ENCODE results near the gene TSPAN3. TPM values are rescaled to one million over a fixed set of nuclear protein-coding genes. Genes with fewer than 3 reads are reported as not detected.

Gene TSPAN3
- total and polyA plus RNA-seq, 2 donors (not counting 1 experiment from before 2014, with no cell fraction given): 109 to 130 TPM

GRCh38 chr15:77014132-77015081 is 56.5 kb downstream of the TSPAN3 start:
- Mint-ChIP-seq H3K27ac (peak overlapping the region; percentile 81), H3K27me3 (no peaks in the 10 kb centered on the region), H3K9me3 (ENCODE audit: insufficient read depth) (no peaks in the 10 kb centered on the region), H3K4me1 (peaks cover 63% of the 10 kb centered on the region), H3K4me3 (peak overlapping the region; percentile 48)
- peak overlapping the region; percentile 62 for H3K4me2 ChIP-seq (replicated peaks; ENCODE audit: low read depth, low read length, poor library complexity, severe bottlenecking)
- 42% methylated on average over 21 of the region's 23 CpGs for WGBS (ENCODE audit: insufficient coverage)
- no peaks in the 10 kb centered on the region for H3K27me3 ChIP-seq (replicated peaks in 1 of 4; ENCODE audit: control extremely low read depth in 1 of 4, control insufficient read depth in 3 of 4, insufficient read depth in 4 of 4, low read length in 3 of 4)
- intact Hi-C loops (cut with micrococcal nuclease): loop anchor here (1.0 kb wide), 1 partner anchor 11 kb away; no protein-coding TSS in a partner anchor
- ChIA-PET CTCF (interaction anchor here (1.3 to 1.7 kb wide), 4 partner anchors 8 to 529 kb away, joined by 3 to 12 read pairs (median 6); partner anchors contain the start of gene PSTPIP1), POLR2A (interaction anchor here (1.3 to 1.5 kb wide), 2 partner anchors 17 to 19 kb away, joined by 3 read pairs; partner anchors contain the start of gene PSTPIP1)
- ATAC-seq (ENCODE audit: low read depth) (peak; percentile 78), DNase-seq (peak; percentile 69)
- no peak overlapping the region for H2AFZ ChIP-seq (ENCODE audit: insufficient read depth, low read depth, low read length, poor library complexity, severe bottlenecking)
- H3K9me3 ChIP-seq (ENCODE audit: control extremely low read depth in 1 of 3, control insufficient read depth in 2 of 3, insufficient read depth in 1 of 3, low read length in 2 of 3): no peaks in the 10 kb centered on the region
- H3K79me2 ChIP-seq (ENCODE audit: control insufficient read depth, insufficient read depth, low read length): peaks cover 74% of the 10 kb centered on the region
- H3K4me1 ChIP-seq (ENCODE audit: control insufficient read depth in 2 of 2, insufficient read depth in 2 of 2, low read length in 2 of 2): peaks cover 51 to 84% of the 10 kb centered on the region in 2 donors
- peak overlapping the region; percentile 16 to 47 for H3K27ac ChIP-seq (ENCODE audit: low read length in 2 of 2)
- H3K9ac ChIP-seq (ENCODE audit: low read length): peak overlapping the region; percentile 20
- H4K20me1 ChIP-seq (ENCODE audit: control insufficient read depth, insufficient read depth, low read length, poor library complexity, severe bottlenecking): peaks cover 86% of the 10 kb centered on the region
- H3K36me3 ChIP-seq (replicated peaks in 1 of 2; ENCODE audit: control extremely low read depth in 1 of 2, control insufficient read depth in 1 of 2, extremely low read depth in 1 of 2, insufficient read depth in 2 of 2, low read length in 1 of 2): peaks cover 0 to 36% of the 10 kb centered on the region in 2 experiments
- H3K4me3 ChIP-seq (ENCODE audit: control extremely low read depth in 1 of 5, extremely low read depth in 1 of 5, insufficient read depth in 1 of 5, low read depth in 2 of 5, low read length in 4 of 5): no peak overlapping the region
- TF ChIP-seq, protein P1, sequence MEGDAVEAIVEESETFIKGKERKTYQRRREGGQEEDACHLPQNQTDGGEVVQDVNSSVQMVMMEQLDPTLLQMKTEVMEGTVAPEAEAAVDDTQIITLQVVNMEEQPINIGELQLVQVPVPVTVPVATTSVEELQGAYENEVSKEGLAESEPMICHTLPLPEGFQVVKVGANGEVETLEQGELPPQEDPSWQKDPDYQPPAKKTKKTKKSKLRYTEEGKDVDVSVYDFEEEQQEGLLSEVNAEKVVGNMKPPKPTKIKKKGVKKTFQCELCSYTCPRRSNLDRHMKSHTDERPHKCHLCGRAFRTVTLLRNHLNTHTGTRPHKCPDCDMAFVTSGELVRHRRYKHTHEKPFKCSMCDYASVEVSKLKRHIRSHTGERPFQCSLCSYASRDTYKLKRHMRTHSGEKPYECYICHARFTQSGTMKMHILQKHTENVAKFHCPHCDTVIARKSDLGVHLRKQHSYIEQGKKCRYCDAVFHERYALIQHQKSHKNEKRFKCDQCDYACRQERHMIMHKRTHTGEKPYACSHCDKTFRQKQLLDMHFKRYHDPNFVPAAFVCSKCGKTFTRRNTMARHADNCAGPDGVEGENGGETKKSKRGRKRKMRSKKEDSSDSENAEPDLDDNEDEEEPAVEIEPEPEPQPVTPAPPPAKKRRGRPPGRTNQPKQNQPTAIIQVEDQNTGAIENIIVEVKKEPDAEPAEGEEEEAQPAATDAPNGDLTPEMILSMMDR (IDR thresholded peaks at IDR 0.05): no peak
- TF ChIP-seq EZH2 (IDR thresholded peaks at IDR 0.05; ENCODE audit: borderline replicate concordance, insufficient read depth, low read depth, low read length, poor library complexity, severe bottlenecking): no peak

Data from B cell (primary cell).